Mesothelial cell of epicardium (in vitro differentiated cells): Measurements from ENCODE around the gene STAB1. TPM values are rescaled to one million over a fixed set of nuclear protein-coding genes. Genes with fewer than 3 reads are reported as not detected.

Experiments
- DNase-seq, 2 experiments: peaks; one replicate each; pipeline ENCODE4 v3.0.0; 2021; ENCODE audit warnings: low spot score in 2 of 2; ENCODE audit not compliant: unreplicated experiment in 2 of 2
- H3K27ac Mint-ChIP-seq: 2 replicates; pipeline ENCODE4 v1.8.0; 2021; ENCODE audit warnings: mixed read lengths
- H3K27me3 Mint-ChIP-seq: 2 replicates; pipeline ENCODE4 v1.8.0; 2021; ENCODE audit warnings: low read depth, mixed read lengths
- H3K36me3 Mint-ChIP-seq: 2 replicates; pipeline ENCODE4 v1.8.0; 2021; ENCODE audit warnings: mixed read lengths
- H3K4me1 Mint-ChIP-seq: 2 replicates; pipeline ENCODE4 v1.8.0; 2021; ENCODE audit warnings: mixed read lengths
- H3K4me3 Mint-ChIP-seq: 2 replicates; pipeline ENCODE4 v1.8.0; 2021; ENCODE audit warnings: mild to moderate bottlenecking, moderate library complexity, mixed read lengths
- H3K9me3 Mint-ChIP-seq: 2 replicates; pipeline ENCODE4 v1.8.0; 2021; ENCODE audit warnings: mixed read lengths
- CTCF ChIP-seq: fragments of 200-600 bp; sonication (generic); IDR thresholded peaks from one replicate; pipeline ENCODE4 v1.5.0; 2021; ENCODE audit warnings: antibody characterized with exemption; ENCODE audit not compliant: unreplicated experiment
- total RNA-seq: library from RNA; stranded (reverse); gene quantifications from 3 replicates; pipeline ENCODE4 v1.2.1, GENCODE V29; 2021

Gene STAB1
- total RNA-seq, 1 donor from 2014 or later, result 0.29 TPM

GRCh38 chr3:52481819-52482521 is 13.2 kb upstream of the STAB1 start:
- H3K4me1 Mint-ChIP-seq, result peaks cover 37% of the 10 kb centered on the region
- peak overlapping the region; percentile 47 for H3K27ac Mint-ChIP-seq
- no peak overlapping the region for H3K4me3 Mint-ChIP-seq
- no peak for DNase-seq
- peaks cover 21% of the 10 kb centered on the region for H3K36me3 Mint-ChIP-seq
- H3K9me3 Mint-ChIP-seq, result no peaks in the 10 kb centered on the region
- TF ChIP-seq CTCF, result peak; percentile 61
- no peaks in the 10 kb centered on the region for H3K27me3 Mint-ChIP-seq

- no peak overlapping the region for H3K4me3 Mint-ChIP-seq
- TF ChIP-seq CTCF, result no peak
- no peak for DNase-seq
- peaks cover 37% of the 10 kb centered on the region for H3K4me1 Mint-ChIP-seq
- peak overlapping the region; percentile 97 for H3K27ac Mint-ChIP-seq
- H3K36me3 Mint-ChIP-seq, result peaks cover 22% of the 10 kb centered on the region
- H3K9me3 Mint-ChIP-seq, result no peaks in the 10 kb centered on the region
- H3K27me3 Mint-ChIP-seq, result no peaks in the 10 kb centered on the region
These were observed 12.1 kb upstream of the STAB1 start for GRCh38 chr3:52483081-52483480.

GRCh38 chr3:52483577-52484381 is 11.4 kb upstream of the STAB1 start:
- H3K36me3 Mint-ChIP-seq, result peaks cover 19% of the 10 kb centered on the region
- no peak for TF ChIP-seq CTCF
- no peaks in the 10 kb centered on the region for H3K9me3 Mint-ChIP-seq
- peak overlapping the region; percentile 18 for H3K4me3 Mint-ChIP-seq
- no peak for DNase-seq
- no peaks in the 10 kb centered on the region for H3K27me3 Mint-ChIP-seq
- peak overlapping the region; percentile 97 for H3K27ac Mint-ChIP-seq
- H3K4me1 Mint-ChIP-seq, result peaks cover 37% of the 10 kb centered on the region

GRCh38 chr3:52484680-52485461 is 10.3 kb upstream of the STAB1 start:
- H3K9me3 Mint-ChIP-seq, result no peaks in the 10 kb centered on the region
- TF ChIP-seq CTCF, result no peak
- peak overlapping the region; percentile 97 for H3K27ac Mint-ChIP-seq
- H3K4me3 Mint-ChIP-seq, result no peak overlapping the region
- H3K27me3 Mint-ChIP-seq, result no peaks in the 10 kb centered on the region
- H3K36me3 Mint-ChIP-seq, result peaks cover 17% of the 10 kb centered on the region
- DNase-seq, result no peak
- H3K4me1 Mint-ChIP-seq, result peaks cover 37% of the 10 kb centered on the region

- DNase-seq, result no peak
- no peaks in the 10 kb centered on the region for H3K27me3 Mint-ChIP-seq
- H3K4me1 Mint-ChIP-seq, result peaks cover 37% of the 10 kb centered on the region
- H3K27ac Mint-ChIP-seq, result no peak overlapping the region
- no peak overlapping the region for H3K4me3 Mint-ChIP-seq
- no peak for TF ChIP-seq CTCF
- H3K9me3 Mint-ChIP-seq, result no peaks in the 10 kb centered on the region
- peaks cover 26% of the 10 kb centered on the region for H3K36me3 Mint-ChIP-seq
These were observed 7.9 kb upstream of the STAB1 start for GRCh38 chr3:52487050-52487787.
